HG03045 (cell line): Measurements from ENCODE around the gene LDLRAD4.

Experiments used
- ATAC-seq: cut with Tn5 transposase; IDR thresholded peaks from one replicate; pipeline ENCODE4 v1.9.1; 2021; ENCODE audit warnings: mild to moderate bottlenecking, moderate library complexity; ENCODE audit not compliant: unreplicated experiment

LDLRAD4 gene

GRCh38 chr18:13201292-13201691 lies 17.3 kb upstream of the LDLRAD4 start:
- no peak for ATAC-seq

DNA sequence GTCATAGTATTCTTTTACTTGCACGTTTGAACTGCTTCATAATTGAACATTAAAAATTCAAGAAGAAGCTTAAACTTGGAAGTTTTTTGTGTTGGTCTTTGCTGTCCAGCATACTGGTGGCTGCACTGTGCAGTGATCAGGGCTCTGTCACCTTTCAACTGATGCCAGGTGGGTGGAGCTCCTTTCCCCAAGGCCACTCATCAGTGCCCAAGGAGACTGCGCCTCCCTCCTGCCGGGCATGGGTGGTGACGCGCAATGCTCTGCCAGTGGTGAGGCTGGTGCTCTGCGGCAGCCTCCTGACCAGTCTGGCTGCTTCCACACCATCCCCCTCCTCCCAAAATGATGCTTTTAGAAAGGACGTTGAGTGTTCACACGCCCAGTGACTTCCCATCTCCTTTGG lies 16.0 kb upstream of the LDLRAD4 start:
- ATAC-seq, result no peak

GRCh38 chr18:13206301-13206700 lies 12.3 kb upstream of the LDLRAD4 start:
- ATAC-seq, result no peak

GRCh38 chr18:13207294-13207693 lies 11.3 kb upstream of the LDLRAD4 start:
- ATAC-seq, result no peak

GRCh38 chr18:13211534-13211933 lies 7.0 kb upstream of the LDLRAD4 start:
- ATAC-seq, result no peak

GRCh38 chr18:13213036-13213795 lies 5.3 kb upstream of the LDLRAD4 start:
- ATAC-seq, result no peak

DNA sequence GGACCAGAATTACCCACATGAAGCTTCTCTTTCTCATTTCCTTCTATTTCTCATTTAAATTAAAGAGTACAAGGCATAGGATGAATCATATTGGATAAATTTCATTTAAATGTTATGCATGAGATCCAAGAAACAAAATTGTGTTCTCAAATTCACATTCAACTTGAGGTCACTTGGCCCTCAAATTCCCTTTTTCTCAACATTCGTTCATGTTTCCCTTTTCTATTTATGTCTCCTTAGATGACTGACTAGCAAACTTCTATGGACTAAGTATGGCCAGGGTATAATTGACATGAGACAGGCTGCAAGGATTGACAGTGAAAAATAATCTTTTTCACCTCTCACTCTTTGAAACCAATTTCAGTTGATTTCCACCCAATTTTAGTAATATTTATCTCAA lies 4.0 kb upstream of the LDLRAD4 start:
- ATAC-seq, result no peak

DNA sequence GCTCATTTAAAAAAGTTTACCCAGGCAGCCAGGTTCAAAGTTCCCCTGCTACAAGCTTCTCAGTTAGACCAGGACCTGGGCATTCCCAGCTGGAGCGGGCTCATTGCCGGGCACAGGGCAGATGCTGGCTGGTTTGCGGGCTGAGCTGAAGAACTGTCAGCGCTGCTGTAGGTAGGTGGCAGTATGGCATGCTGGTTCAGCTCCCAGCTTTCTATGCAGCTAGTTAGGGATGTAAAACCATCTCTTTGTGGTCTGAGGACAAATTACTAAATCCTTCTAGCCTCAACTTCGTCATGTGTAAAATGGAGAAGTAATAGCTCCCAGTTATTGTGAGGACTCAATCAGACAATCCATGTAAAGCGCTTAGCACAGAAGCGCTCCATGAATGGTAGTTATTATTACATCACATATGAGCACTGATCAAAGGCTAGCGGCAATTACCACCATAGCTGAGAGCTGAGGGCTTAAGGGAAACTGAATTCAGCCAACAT lies 2.4 kb upstream of the LDLRAD4 start:
- ATAC-seq, result no peak

DNA sequence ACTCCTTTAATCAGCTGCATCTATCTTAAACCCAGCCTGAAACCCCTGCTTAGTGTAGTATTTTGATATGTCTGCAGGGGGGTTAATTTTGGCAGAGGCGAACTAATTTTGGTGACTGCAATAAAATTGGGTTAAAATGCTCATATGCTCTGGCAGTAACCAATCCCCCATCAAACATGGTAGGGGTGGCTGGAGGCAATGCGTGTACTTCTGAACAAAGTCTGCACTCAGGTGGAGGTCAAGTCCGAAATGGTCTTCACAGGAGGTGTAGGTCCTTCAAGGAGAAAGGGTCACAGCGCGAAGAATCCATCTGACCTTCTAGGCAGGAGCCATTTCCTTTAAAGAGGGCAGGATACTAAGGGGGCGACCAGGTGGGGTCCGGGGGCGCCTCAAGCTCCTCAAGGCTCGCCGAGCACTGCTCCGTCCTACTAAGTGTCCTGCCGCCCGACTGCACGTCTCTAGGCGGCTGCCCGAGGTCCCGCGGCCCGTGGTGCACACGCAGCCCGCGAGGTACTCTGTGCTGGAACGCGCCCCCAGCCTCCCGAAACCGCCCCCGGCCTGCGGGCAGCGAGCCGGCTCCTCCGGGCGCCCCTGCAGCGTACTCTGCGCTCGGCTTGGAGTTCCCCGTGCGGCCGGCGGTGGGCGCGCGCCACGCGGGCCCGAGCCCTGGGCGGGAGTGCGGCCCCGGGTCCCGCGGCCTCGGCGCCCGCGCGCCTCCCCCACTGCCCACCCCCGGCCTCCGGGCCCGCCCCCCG lies 1.7 kb upstream of the LDLRAD4 start:
- no peak for ATAC-seq

- no peak for ATAC-seq
These were observed 1.0 kb upstream of the LDLRAD4 start for GRCh38 chr18:13217466-13217961.

DNA sequence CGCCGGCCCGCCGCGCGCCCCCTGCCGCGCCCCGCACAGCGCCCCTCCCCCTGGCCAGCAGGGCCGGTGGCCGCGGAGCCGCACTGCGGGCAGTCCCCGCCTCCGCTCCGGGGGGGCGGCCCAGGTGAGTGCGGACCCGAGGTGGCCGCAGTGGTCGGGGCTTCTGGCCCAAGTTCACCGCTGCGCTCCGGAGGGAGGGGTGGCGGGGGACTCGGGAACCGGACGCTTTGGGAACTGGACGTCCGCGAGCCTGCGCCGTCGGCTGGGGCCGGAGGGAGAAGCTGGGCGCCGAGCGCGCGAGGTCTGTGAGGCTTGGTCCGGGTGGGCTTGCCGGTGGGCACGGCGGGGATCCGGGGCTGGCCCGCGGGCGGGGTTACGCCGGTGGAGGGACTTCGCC lies 591 bp upstream of the LDLRAD4 start:
- ATAC-seq, result no peak

DNA sequence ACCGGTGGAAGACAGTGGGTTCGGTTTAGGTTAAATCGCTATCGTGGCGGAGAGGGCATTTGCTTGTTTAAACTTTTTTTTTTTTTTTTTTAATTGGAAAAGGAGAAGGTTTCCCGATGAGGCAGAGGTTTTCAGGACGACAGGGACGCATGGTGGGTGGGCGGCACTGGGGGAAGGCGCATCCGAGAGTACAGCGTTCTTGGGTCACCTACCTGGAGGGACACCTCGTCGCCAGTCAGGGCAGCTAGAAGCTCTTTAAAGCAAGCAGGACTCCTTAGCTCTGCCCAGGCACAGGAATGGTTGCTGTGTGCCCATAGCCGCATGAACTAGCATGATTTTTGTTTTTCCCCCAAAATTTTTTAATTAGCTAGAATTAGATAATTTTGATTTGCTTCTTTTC lies 437 bp downstream of the LDLRAD4 start:
- no peak for ATAC-seq

GRCh38 chr18:13219593-13220159 lies 1.1 kb downstream of the LDLRAD4 start:
- no peak for ATAC-seq

- no peak for ATAC-seq
These were observed 1.9 kb downstream of the LDLRAD4 start for GRCh38 chr18:13220361-13220991.

DNA sequence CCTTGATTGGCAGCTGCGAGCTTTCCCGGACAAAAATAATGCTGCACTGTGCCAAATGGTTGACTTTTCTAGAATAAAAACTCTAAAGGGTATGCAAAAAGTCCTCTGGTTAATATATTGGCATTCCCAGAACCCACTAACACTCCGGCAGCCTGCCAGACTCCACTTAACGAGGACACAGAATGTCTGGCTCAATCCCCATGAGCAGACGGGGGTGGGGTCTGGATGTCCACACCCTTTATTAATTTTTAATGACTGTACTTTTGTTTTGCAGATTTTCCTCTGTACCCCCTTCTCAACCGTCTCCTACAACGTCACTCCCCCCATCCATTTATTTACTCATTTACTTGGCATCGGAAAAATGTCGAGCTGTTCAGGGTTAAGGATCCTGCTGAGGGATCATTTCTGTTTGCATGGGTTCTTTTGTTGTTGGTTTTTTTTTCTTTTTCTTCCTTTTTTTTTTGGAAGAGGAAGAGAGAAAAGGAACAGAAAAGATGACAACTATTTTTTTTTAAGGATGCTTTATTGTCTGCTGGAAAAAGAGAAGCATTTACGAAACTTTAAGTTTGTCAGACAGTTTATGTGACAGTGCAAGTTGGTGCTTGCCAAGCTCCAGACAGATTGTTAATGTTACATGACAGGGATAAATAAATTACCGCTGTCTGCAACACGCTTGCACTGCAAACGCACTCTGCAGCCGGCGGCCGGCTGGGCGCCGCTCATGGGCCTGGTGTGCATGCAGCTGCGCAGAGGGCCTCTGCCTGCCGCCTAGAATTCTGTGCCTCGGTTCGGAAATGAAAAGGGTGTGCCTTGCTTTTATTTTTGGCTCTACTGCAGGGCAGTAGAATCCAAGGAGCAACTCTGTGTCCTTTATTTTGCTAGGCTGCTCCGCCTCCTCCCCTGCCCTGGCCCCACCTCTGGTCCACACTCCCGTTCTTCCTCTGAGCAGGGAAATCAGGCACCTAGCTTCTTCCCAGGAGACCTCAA lies 3.6 kb downstream of the LDLRAD4 start:
- ATAC-seq, result no peak

DNA sequence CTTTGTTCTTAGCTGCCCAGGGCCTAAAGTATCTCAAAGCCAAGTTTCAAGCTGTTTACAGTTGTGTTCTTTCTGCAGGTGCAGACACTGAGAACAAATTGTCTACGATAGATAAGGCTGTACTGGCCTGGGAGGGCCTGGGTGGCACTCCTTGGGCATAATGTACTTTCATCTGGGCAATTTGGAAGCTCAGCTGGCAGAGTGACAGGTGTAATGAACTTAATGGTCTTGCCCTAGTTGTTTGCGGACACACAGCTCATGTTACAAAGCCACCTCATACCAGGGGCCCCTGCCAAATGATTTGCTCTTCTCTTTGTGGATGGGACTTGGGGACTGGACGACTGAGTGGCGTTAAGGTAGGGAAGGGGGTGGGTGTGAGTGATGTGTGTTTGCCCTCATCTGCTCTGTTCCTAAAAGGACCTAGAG lies 4.3 kb downstream of the LDLRAD4 start:
- no peak for ATAC-seq

- no peak for ATAC-seq
These were observed 5.0 kb downstream of the LDLRAD4 start for GRCh38 chr18:13223311-13224143.

- ATAC-seq, result no peak
These were observed 6.7 kb downstream of the LDLRAD4 start for GRCh38 chr18:13225261-13225660.

- no peak for ATAC-seq
These were observed 8.1 kb downstream of the LDLRAD4 start for GRCh38 chr18:13226533-13227144.
